ENCODE data around the gene DACT1. TPM values are rescaled to one million over a fixed set of nuclear protein-coding genes. Genes with fewer than 3 reads are reported as not detected.

DACT1 gene
- total RNA-seq, 1 experiment from 2014 or later = 4.4 TPM

DNA sequence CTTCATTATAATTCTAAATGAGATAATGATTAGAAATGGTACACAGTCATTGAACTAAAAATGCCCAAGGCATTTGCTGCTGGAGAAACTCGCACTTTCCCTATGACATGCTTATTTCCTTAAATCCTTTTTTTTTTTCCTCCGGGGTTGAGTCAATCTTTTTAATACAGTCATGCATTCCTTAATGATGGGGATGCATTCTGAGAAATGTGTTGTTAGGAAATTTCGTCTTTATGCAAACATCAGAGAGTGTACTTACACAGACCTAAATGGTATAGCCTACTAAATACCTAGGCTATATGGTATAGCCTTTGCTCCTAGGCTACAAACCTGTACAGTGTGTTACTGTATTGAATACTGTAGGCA, 29.8 kb upstream of the DACT1 start:
- Histone ChIP-seq H4K91ac (ENCODE audit: insufficient read length, low read depth, low read length) (no peak overlapping the region), H3K9me3 (ENCODE audit: control insufficient read depth, low read depth, low read length) (no peaks in the 10 kb centered on the region), H3K4ac (ENCODE audit: low read depth, low read length) (no peak overlapping the region), H3T11ph (ENCODE audit: low read length) (no peak overlapping the region), H2BK120ac (ENCODE audit: low read depth, low read length, poor library complexity, severe bottlenecking) (no peak overlapping the region), H3K27me3 (ENCODE audit: insufficient read depth, low read length) (no peaks in the 10 kb centered on the region), H3K23ac (ENCODE audit: insufficient read length, low read depth, low read length) (no peak overlapping the region), H4K20me1 (ENCODE audit: control insufficient read depth, insufficient read depth, insufficient read length) (no peaks in the 10 kb centered on the region), H3K56ac (ENCODE audit: insufficient read length, low read depth, low read length) (no peak overlapping the region), H3K4me2 (ENCODE audit: insufficient read depth, insufficient read length, low read length) (no peak overlapping the region), H2BK15ac (ENCODE audit: low read depth, low read length) (no peak overlapping the region), H3K79me2 (ENCODE audit: insufficient read depth, low read length) (no peaks in the 10 kb centered on the region), H3K14ac (ENCODE audit: insufficient read depth, low read length) (no peak overlapping the region), H3K4me1 (ENCODE audit: insufficient read depth, low read length) (peaks cover 3% of the 10 kb centered on the region; the same call in 1 of the 2 replicates), H4K5ac (ENCODE audit: insufficient read length, low read depth, low read length) (no peak overlapping the region), H3K9ac (ENCODE audit: extremely low read depth, insufficient read length, low read length) (no peak overlapping the region), H2AK5ac (ENCODE audit: insufficient read length, low read length) (no peak overlapping the region), H3K79me1 (ENCODE audit: insufficient read depth, low read depth, low read length, poor library complexity, severe bottlenecking) (no peaks in the 10 kb centered on the region), H3K18ac (ENCODE audit: insufficient read length, low read depth, low read length) (no peak overlapping the region), H3K23me2 (ENCODE audit: insufficient read length, low read depth, low read length, poor library complexity, severe bottlenecking) (no peaks in the 10 kb centered on the region), H4K8ac (replicated peaks; ENCODE audit: insufficient read length, low read depth, low read length) (no peak overlapping the region), H2BK12ac (ENCODE audit: insufficient read length, low read depth, low read length) (no peak overlapping the region), H2BK5ac (ENCODE audit: insufficient read length, low read length) (no peak overlapping the region), H2AFZ (ENCODE audit: low read length) (no peak overlapping the region), H2BK20ac (ENCODE audit: low read depth, low read length, poor library complexity, severe bottlenecking) (no peak overlapping the region), H3K27ac (ENCODE audit: insufficient read length, low read depth, low read length) (no peak overlapping the region)
- peaks cover 10 to 14% of the 10 kb centered on the region in 2 experiments for H3K4me1 Mint-ChIP-seq
- TF ChIP-seq CTCF (conservative IDR thresholded peaks at IDR 0.05) = no peak
- H3K27me3 Mint-ChIP-seq (ENCODE audit: low read depth) = peaks cover 2% of the 10 kb centered on the region; the same call in 1 of the 2 replicates
- H3K9me3 Mint-ChIP-seq = no peaks in the 10 kb centered on the region
- H3K4me3 Mint-ChIP-seq = no peak overlapping the region
- no CpG with 5 or more reads among the region's 3 CpGs for WGBS (ENCODE audit: extremely low coverage, insufficient read length, low lambda C conversion rate)
- H3K36me3 Mint-ChIP-seq (ENCODE audit: insufficient read depth in 1 of 3, low read depth in 3 of 3) = no peaks in the 10 kb centered on the region
- no peak for DNase-seq
- H3K27ac Mint-ChIP-seq = no peak overlapping the region
